Measurements from ENCODE around the gene SRCAP. TPM values are rescaled to one million over a fixed set of nuclear protein-coding genes. Genes with fewer than 3 reads are reported as not detected.

Gene SRCAP
- total RNA-seq, 2 experiments from 2014 or later: 57.2 to 64.7 TPM

DNA sequence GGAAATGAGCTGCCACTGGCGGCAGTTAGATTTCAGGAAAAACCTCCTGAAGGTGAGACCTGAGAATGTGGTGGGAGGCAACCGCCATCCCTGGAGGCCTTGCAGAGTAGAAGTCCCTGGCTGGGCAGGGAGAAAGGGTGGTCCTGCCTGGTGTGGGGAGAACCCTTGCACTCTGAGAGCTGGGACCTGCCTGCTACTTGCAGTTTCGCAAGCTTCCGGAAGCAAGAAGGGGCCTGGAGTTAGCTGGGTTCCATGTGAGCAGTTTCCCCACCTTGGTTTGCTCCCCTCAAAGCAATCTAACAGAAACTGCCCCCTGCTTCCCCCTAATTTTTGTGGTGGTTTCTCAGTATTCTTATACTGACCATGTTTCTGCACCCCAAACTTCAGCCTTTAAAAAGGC lies 81.6 kb downstream of the SRCAP start:
- Mint-ChIP-seq H3K4me1 (ENCODE audit: low read depth) (peaks cover 8% of the 10 kb centered on the region), H3K27me3 (no peaks in the 10 kb centered on the region), H3K9me3 (no peaks in the 10 kb centered on the region), H3K27ac (no peak overlapping the region), H3K4me3 (no peak overlapping the region), H3K36me3 (ENCODE audit: low read depth) (peaks cover 14% of the 10 kb centered on the region)
- TF ChIP-seq, protein P1, sequence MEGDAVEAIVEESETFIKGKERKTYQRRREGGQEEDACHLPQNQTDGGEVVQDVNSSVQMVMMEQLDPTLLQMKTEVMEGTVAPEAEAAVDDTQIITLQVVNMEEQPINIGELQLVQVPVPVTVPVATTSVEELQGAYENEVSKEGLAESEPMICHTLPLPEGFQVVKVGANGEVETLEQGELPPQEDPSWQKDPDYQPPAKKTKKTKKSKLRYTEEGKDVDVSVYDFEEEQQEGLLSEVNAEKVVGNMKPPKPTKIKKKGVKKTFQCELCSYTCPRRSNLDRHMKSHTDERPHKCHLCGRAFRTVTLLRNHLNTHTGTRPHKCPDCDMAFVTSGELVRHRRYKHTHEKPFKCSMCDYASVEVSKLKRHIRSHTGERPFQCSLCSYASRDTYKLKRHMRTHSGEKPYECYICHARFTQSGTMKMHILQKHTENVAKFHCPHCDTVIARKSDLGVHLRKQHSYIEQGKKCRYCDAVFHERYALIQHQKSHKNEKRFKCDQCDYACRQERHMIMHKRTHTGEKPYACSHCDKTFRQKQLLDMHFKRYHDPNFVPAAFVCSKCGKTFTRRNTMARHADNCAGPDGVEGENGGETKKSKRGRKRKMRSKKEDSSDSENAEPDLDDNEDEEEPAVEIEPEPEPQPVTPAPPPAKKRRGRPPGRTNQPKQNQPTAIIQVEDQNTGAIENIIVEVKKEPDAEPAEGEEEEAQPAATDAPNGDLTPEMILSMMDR (IDR thresholded peaks at IDR 0.05): no peak
- POLR2A ChIA-PET: interaction anchor here (1.2 kb wide), 1 partner anchor 19 kb away, joined by 3 read pairs; no protein-coding TSS in a partner anchor
- no peak for ATAC-seq
- DNase-seq: no peak
- intact Hi-C loops (cut with micrococcal nuclease): no loop called here
- CTCF ChIA-PET: interaction anchor here (2.8 kb wide), 1 partner anchor 162 kb away, joined by 8 read pairs; no protein-coding TSS in a partner anchor

DNA sequence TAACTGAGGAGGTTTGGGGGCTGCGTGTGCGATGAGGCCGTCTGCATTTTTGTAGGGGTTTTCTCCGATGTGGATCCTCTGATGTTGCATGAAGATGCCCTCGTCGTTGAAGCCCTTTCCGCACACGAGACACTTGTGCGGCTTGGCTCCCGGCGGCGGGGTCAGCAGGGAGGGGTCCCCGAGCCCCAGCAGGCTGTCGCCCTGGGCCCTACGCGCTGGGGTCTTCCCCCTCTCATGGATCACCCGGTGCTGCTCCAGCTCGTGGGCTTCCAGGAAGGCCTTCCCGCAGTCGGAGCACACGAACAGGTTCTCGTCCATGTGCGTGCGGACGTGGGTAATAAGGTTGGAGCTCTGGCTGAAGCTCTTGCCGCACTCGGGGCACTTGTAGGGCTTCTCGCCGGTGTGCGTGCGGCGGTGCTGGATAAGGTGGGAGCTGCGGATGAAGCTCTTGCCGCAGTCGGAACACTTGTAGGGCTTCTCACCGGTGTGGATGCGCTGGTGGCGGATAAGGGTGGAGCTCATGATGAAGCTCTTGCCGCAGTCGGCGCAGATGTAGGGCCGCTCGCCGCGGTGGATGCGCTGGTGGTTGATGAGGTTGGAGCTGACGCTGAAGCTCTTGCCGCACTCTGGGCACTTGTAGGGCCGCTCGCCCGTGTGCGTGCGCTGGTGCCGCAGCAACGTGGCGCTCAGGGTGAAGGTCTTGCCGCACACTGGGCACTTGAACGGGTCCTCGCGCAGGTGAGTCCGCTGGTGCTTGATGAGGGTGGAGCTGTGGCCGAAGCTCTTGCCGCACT lies 83.7 kb downstream of the SRCAP start:
- peaks cover 4% of the 10 kb centered on the region for H3K36me3 Mint-ChIP-seq (ENCODE audit: low read depth)
- H3K4me1 Mint-ChIP-seq (ENCODE audit: low read depth): peaks cover 7% of the 10 kb centered on the region
- ChIA-PET CTCF (interaction anchor here (0.8 to 1.4 kb wide), 2 partner anchors 11 to 1767 kb away, joined by 3 read pairs; no protein-coding TSS in a partner anchor), POLR2A (interaction anchor here (0.8 to 3.0 kb wide), 4 partner anchors 8 to 31 kb away, joined by 3 to 9 read pairs (median 4); no protein-coding TSS in a partner anchor)
- no peaks in the 10 kb centered on the region for H3K27me3 Mint-ChIP-seq
- no peak for DNase-seq
- intact Hi-C loops (cut with micrococcal nuclease): no loop called here
- TF ChIP-seq, protein P1 (IDR thresholded peaks at IDR 0.05): no peak
- no peak overlapping the region for H3K27ac Mint-ChIP-seq
- no peak for ATAC-seq
- H3K9me3 Mint-ChIP-seq: no peaks in the 10 kb centered on the region
- H3K4me3 Mint-ChIP-seq: no peak overlapping the region

DNA sequence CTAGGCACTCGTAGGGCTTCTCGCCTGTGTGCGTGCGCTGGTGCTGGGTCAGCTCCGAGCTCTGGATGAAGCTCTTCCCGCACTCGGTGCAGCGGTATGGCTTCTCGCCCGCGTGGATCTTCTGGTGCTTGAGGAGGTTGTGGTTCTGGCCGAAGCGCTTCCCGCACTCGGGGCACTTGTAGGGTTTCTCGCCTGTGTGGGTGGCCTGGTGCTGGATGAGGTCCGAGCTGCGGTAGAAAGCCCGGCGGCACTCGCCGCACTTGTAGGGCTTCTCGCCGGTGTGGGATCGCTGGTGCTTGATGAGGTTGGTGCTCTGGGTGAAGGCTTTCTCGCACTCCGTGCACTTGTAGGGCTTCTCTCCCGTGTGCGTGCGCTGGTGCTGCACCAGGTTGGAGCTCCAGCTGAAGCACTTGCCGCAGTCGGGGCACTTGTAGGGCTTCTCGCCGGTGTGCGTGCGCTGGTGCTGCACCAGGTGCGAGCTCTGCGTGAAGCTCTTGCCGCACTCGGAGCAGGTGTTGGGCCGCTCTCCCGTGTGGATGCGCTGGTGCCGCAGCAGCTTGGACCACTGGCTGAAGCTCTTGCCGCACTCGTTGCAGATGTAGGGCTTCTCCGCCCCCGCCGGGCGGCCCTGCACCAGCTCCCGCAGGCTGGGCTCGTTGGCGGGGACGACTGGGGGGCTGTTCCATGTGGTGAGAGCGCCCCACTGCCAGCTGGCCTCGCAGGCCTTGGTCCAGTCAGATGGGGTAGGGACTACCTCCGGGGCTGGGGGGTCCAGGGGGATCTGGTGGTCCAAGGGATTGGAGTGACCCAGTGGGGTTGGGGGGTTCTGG lies 84.5 kb downstream of the SRCAP start:
- ChIA-PET CTCF (interaction anchor here (0.8 kb wide), 1 partner anchor 1768 kb away, joined by 3 read pairs; no protein-coding TSS in a partner anchor), POLR2A (interaction anchor here (0.6 to 3.0 kb wide), 5 partner anchors 9 to 134 kb away, joined by 3 to 9 read pairs (median 4); no protein-coding TSS in a partner anchor)
- TF ChIP-seq, protein P1 (IDR thresholded peaks at IDR 0.05): no peak
- ATAC-seq: no peak
- Mint-ChIP-seq H3K36me3 (ENCODE audit: low read depth) (peaks cover 4% of the 10 kb centered on the region), H3K9me3 (no peaks in the 10 kb centered on the region), H3K4me3 (no peak overlapping the region), H3K4me1 (ENCODE audit: low read depth) (peaks cover 11% of the 10 kb centered on the region), H3K27ac (no peak overlapping the region), H3K27me3 (no peaks in the 10 kb centered on the region)
- DNase-seq: no peak
- intact Hi-C loops (cut with micrococcal nuclease): no loop called here

DNA sequence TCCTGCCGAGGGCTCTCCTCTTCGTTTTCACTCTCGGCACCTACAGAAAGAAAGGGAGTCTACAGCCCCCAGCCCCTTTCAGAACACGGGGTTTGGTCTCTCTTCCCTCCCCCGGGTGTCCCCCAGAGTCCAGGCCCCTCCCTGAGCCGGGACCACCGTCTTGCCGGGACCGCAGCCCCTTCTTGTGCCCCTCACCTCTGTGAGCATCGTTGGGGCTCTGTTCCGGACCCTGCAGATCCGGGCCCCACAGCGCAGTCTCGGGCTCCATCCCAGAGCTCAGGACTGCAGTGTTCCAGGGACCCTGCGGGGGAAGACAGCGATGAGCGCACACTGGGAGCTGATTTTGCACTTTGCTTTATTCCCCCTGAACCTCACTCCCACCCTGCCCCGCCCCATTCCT lies 85.2 kb downstream of the SRCAP start:
- Mint-ChIP-seq H3K36me3 (ENCODE audit: low read depth) (peaks cover 4% of the 10 kb centered on the region), H3K27me3 (no peaks in the 10 kb centered on the region), H3K27ac (no peak overlapping the region), H3K4me1 (ENCODE audit: low read depth) (peaks cover 11% of the 10 kb centered on the region), H3K4me3 (no peak overlapping the region), H3K9me3 (no peaks in the 10 kb centered on the region)
- CTCF ChIA-PET: interaction anchor here (1.0 kb wide), 1 partner anchor 30 kb away, joined by 3 read pairs; no protein-coding TSS in a partner anchor
- TF ChIP-seq, protein P1 (IDR thresholded peaks at IDR 0.05): no peak
- ATAC-seq: no peak
- POLR2A ChIA-PET: interaction anchor here (0.6 to 3.0 kb wide), 4 partner anchors 7 to 134 kb away, joined by 3 to 9 read pairs (median 4); no protein-coding TSS in a partner anchor
- intact Hi-C loops (cut with micrococcal nuclease): no loop called here
- no peak for DNase-seq

All from activated CD8-positive, alpha-beta T cell treated with anti-CD3 and anti-CD28 coated beads for 36 hours (primary cell).